GM21423 (cell line): Measurements from ENCODE around the gene ARHGAP42.
"Not testable (repeated sequence)": the region's sequence is repeated elsewhere in the genome, so short reads cannot be mapped to it uniquely, and the experiment has no call there.

Experiments used
- ATAC-seq: cut with Tn5 transposase; IDR thresholded peaks from one replicate; pipeline ENCODE4 v1.9.1; 2021; ENCODE audit warnings: mild to moderate bottlenecking, moderate library complexity; ENCODE audit not compliant: unreplicated experiment

The ARHGAP42 gene

DNA sequence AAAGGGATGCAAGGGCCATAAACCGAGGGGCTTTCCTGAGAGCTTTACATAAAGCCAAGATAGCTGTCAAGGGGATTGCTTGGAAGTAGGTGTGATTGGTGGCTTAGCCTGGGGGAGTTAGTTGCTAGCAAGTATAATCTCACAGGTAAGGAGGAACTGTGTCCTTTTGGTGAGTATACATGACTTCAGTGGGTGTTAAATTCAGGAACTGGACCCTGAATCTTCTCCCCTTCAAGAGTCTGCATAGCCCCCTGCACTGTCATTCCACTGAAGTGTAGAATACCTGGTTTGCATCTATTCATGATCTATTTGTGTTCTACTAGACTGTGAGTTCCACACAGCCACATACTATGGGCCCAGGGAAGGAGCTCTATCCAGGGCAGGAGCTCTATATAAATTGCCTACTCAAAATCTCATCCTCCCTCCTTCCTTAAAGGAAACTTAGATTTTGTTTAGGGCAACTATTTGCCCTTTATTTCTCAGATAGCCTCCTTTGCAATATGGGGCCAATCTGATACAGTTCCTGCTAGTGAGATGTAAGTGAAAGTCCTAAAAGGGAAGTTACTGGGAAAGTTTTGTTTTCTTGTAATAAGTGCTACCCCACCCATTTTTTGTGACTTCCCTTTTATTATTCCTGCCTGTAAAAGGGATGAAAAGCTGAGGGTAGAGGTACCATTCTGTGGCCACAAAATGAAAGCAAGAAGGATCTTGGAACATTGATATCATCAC lies 322.0 kb downstream of the ARHGAP42 start:
- no peak for ATAC-seq

DNA sequence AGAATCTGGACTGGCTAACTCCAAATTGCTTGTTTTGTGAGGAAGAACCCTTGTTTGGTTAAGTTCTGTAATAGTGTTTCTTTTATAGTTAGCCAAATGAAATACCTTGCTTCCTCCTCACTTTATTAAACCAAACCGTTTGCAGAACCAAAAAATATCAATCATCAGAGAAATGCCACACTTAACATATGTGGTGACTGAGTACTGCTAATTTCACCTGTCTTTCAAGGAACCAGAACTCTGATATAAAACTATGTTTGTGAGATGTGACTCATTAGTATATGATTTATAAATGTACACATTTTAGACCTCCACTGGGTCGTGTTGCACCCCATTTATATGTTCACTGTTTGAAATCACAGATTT lies 322.6 kb downstream of the ARHGAP42 start:
- ATAC-seq, result no peak

GRCh38 chr11:101010899-101011298 lies 323.8 kb downstream of the ARHGAP42 start:
- no peak for ATAC-seq

GRCh38 chr11:101011881-101012280 lies 324.8 kb downstream of the ARHGAP42 start:
- ATAC-seq, result no peak

DNA sequence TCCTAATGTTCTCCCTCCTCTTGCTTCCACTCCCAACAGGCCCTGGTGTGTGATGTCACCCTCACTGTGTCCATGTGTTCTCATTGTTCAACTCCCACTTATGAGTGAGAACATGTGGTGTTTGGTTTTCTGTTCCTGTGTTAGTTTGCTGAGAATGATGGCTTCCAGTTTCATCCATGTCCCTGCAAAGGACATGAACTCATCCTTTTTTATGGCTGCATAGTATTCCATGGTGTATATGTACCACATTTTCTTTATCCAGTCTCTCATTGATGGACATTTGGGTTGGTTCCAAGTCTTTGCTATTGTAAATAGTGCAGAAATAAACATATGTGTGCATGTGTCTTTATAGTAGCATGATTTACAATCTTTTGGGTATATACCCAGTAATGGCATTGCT lies 326.6 kb downstream of the ARHGAP42 start:
- not testable (repeated sequence) for ATAC-seq

DNA sequence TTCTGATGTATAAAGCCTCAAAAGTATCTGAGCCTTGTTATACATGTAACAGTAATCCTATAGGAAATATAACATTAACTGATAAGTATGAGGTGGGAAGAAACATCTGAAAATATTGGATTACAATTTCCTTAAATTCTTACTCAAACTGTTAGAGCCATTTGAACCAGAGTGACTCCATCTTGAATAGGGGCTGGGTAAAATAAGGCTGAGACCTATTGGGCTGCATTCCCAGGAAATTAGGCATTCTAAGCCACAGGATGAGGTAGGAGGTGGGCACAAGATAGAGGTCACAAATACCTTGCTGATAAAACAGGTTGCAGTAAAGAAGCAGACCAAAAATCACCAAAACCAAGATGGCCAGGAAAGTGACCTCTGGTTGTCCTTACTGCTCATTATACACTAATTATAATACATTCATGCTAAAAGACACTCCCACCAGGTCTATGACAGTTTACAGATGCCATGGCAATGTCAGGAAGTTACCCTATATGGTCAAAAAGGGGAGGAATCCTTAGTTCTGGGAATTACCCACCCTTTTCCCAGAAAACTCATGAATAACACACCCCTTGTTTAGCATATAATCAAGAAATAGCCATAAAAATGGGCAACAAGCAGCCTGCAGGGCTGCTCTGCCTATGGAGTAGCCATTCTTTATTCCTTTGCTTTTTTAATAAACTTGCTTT lies 327.7 kb downstream of the ARHGAP42 start:
- no peak for ATAC-seq

GRCh38 chr11:101019870-101020269 lies 332.8 kb downstream of the ARHGAP42 start:
- ATAC-seq, result no peak

GRCh38 chr11:101022256-101022655 lies 335.2 kb downstream of the ARHGAP42 start:
- ATAC-seq, result no peak

DNA sequence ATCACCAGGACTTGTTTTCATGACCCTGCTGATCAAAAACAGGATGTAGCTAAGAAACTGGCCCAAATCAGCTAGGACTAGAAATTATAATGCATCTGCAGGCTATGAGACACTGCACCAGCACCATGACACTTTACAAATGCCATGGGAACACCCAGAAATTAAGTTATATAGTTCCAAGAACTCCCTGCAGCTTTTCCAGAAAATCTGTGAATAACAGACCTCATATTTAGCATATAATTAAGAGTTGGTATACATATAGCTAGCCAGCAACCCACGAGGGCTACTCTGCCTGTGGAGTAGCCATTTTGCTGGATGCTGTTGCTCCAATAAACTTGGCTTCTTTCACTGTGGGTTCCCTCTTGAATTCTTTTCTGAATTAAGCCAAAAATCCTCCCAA lies 341.6 kb downstream of the ARHGAP42 start:
- no peak for ATAC-seq

DNA sequence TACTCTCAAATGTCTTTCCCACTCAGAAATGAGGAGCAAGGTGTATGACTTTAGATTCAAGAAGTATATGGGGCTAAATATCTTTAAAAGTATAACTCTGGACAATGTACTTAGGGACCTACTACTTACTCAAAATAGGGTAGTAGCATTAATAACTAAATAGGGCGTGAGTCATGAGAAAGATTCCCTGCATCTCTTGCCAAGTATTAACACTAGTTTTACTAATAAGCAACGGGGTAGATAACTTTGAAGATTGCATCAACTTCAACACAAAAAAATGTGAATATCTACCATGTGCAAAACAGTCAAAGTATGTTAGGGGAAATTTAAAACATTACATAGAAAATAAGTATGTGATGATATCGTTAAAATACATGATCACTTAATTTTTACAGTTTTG lies 342.9 kb downstream of the ARHGAP42 start:
- no peak for ATAC-seq

DNA sequence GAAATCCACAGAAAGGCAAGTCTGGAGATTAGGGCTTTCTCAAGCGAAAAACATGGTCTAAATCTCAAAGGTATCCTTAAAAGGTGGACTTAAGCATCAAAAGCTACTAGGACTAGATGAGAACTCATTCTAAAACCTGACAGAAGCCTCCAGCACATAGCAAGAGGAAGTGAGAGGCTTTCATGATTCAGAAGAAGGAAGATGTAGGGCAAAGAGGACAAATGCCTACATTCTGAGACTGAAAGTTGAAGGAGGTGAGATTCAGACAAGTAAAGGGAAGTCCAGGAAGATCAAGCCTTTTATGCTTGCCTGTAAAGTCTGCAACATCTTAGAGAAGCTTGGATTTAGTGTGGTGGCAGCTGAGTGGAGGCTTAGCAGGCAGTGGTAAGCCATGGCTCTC lies 343.6 kb downstream of the ARHGAP42 start:
- no peak for ATAC-seq

DNA sequence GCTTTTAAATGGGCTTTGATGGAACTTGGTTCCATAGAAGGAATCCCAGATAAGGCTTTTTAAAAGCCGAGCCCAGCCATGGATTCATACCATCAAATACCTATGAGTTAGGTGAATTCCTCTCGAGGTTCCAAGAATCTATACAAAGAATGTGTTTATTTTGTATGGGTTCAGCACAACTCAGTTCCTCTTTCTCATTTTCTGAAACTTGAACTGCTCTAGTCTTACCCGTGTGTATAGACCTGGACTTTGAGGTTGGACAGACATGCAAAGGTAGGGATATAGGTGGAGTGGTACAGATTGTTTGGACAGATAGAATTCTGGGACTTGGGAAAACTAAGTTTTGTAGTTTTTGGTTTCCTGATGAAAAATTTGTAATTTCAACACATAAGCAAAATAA lies 344.6 kb downstream of the ARHGAP42 start:
- ATAC-seq, result no peak

- no peak for ATAC-seq
Observed at GRCh38 chr11:101032991-101033390, 345.9 kb downstream of the ARHGAP42 start.

DNA sequence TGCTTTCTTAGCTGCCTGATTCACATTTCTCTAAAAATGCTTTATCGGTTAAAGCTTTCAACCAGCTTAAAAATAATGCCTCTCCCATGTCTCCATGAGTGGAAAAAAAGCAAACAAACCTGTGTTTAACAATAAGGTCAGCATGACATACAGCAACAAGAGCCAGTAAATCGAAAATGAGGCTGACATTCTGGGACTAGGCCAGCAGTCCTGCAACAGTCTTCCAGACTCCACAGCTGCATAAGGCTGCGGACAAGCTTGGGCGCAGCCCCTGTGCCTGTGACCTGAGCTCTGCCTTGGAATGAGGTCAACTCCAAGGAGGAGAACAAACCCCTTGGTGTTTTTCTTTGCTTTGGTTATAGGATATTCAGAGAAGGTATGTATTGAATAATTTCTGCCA lies 347.0 kb downstream of the ARHGAP42 start:
- no peak for ATAC-seq

DNA sequence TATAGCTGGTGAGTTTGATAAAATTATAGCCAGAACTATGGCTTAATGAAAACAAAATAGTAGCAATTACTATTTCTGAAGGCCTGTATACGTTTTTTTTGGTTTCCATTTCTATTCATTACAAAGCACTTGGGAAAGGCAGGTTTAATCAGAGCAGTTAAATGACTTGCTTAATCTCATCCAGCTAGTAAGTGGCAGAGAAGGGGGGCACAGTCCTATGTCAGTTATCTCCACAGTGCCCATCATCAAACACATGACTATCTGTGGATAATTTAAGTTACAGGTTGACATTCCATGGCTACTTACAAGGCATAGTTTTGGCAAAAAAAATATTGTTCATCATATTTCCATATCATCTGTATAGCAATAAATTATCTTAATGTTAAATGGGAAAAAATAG lies 348.8 kb downstream of the ARHGAP42 start:
- ATAC-seq, result no peak
